Left ventricle myocardium superior (tissue), 1 donor: ENCODE data around the gene PLD3. TPM values are rescaled to one million over a fixed set of nuclear protein-coding genes. Genes with fewer than 3 reads are reported as not detected.

Experiments used
- ATAC-seq: fragments of 200-7000 bp; cut with Tn5 transposase; one replicate; pipeline ENCODE4 v1.9.1; 2020; ENCODE audit warnings: mild to moderate bottlenecking, moderate library complexity
- DNase-seq: peaks from one replicate; pipeline ENCODE4 v3.0.0-alpha.2; 2020
- intact Hi-C: fragments of 100-400 bp; cut with micrococcal nuclease; formaldehyde crosslinking; loops from one replicate; pipeline ENCODE4 v1.11.0; 2022
- total RNA-seq: library from RNA; stranded (reverse); fragmentation: NEBNext Ultra II Directional; extraction: Animal tissue kit (Norgen Biotek cat#: 25700); gene quantifications from one replicate; pipeline ENCODE4 v1.2.1, GENCODE V29; 2021
- donor health status: DM: no; HTN: yes; CAD: no; lungs with severe emphysema.

Gene PLD3
- total RNA-seq, 1 donor from 2014 or later: 161 TPM

- intact Hi-C loops: no loop called here
- ATAC-seq (no peak), DNase-seq (no peak)
Measured at GRCh38 chr19:40380199-40381037, 31.9 kb downstream of the PLD3 start.

DNA sequence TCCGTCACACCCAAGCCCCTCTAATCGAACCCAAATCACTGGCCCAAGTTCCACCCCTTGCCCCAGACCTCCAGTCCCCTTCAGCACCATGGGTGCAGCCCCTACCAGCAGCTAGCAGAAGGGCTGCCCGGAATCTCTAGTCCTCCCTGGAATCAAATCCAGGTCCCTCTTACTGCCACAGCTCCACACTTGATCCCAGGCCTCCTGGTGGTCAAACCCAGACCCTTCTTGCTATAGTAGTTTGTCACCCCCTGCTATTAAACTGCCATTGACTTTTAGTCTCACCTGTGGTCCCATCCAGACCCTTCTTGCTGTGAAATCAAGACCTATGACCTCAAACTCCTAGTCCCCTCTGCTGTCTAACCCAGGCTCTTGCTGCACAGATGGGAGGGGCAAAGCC lies 32.8 kb downstream of the PLD3 start:
- DNase-seq (no peak), ATAC-seq (no peak)
- intact Hi-C loops: no loop called here

GRCh38 chr19:40383668-40384248 lies 35.3 kb downstream of the PLD3 start:
- ATAC-seq (no peak), DNase-seq (no peak)
- intact Hi-C loops: no loop called here

GRCh38 chr19:40387155-40387554 lies 38.7 kb downstream of the PLD3 start:
- DNase-seq (no peak), ATAC-seq (no peak)
- intact Hi-C loops: no loop called here

DNA sequence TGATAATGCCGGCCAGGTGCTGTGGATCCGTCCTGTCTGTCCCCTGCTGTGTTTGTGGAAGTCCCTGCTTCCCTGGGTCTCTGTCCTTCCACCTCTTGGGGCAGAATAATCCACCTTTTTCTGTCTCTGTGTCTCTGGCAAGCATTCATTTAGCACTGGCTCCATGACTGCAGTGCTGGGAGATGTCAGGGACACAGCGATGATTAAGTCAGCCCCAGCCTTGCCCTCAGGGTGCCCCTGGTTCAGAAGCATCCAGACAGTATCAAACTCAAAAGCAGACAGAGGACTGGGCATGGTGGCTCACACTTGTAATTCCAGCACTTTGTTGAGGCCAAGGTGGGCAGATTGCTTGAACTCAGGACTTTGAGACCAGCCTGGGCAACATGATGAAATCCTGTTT lies 40.0 kb downstream of the PLD3 start:
- no peak for DNase-seq
- ATAC-seq: no peak
- intact Hi-C loops: no loop called here

DNA sequence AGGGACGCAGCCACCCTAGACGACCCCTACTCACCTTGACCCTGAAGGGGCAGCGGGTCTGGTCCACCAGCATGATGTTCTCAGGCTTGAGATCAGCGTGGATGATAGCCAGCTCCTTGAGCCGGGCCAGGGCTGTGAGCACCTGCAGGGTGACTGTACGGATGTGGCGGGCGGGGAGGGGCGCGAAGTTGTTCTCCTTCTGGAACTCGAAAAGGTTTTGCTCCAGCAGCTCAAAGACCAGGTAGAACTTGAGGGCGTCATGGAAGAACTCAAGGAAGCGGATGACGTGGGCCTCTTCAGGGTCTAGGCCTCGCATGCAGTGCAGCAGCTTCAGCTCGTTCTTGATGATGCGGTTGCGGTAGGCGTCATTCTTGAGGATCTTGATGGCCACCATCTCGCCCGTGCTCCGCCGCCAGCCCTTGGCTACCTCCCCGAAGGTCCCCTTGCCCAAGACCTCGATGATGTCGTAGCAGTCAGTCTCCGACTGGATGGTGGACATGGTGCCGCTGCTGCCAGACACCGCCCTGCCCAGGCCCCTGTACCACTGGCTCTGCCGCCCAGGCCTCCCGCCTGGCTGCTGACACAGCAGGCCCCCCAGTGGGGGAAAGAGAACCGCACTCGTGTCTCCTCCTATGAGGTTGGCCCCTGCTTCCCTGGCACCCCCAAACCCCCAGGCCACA lies 41.0 kb downstream of the PLD3 start:
- DNase-seq (no peak), ATAC-seq (no peak)
- intact Hi-C loops: no loop called here

GRCh38 chr19:40390084-40390742 lies 41.7 kb downstream of the PLD3 start, which contains the start of gene HIPK4:
Gene HIPK4 (minus strand): TSS chr19:40390181. CDS start chr19:40389902, 279 bp downstream.
- ATAC-seq (no peak), DNase-seq (no peak)
- intact Hi-C loops: no loop called here

DNA sequence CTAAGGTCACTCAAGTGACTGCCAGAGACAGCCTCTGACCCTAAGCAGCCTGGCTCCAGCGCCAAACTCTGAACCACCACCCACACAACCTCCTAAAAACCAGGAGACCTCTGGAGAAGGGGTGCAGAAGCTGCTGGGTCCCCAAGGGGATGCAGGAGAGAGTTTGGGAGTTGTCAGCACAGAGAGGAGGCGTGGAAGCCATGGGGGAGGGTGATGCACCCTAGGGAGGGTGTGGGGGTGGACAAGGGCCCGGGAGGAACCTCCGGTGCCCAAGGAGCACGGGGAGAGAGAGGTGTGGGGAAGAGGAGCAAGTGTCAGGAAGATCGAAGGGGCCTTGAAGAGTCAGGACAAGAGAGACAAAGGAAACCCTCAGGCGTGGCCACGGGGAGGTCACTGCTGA lies 43.6 kb downstream of the PLD3 start:
- no peak for ATAC-seq
- intact Hi-C loops: no loop called here
- no peak for DNase-seq

GRCh38 chr19:40392894-40393517 lies 44.5 kb downstream of the PLD3 start:
- DNase-seq: no peak
- intact Hi-C loops: no loop called here
- ATAC-seq: peak; percentile 47

GRCh38 chr19:40393894-40394815 lies 45.7 kb downstream of the PLD3 start:
- intact Hi-C loops: no loop called here
- no peak for ATAC-seq
- DNase-seq: no peak

DNA sequence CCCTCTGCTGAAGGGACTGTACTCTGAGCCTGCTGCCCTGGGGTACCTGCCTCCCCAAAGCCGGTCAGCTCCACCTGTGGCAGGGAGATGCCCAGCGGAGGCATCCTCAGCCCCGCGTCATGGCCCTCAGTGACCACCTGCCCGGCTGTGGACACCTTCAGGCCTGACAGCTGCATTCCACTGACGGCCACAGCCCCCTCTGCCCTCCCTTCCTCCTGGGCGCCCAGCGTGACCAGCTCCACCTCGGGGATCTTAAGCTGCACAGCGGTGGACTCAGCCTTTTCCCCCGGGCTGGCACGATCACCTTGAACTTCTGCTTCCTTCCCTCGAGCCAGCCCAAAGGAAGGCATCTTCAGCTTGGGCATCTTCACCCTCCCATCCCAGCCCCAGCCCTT lies 46.3 kb downstream of the PLD3 start:
- intact Hi-C loops: no loop called here
- DNase-seq: no peak
- no peak for ATAC-seq

GRCh38 chr19:40395956-40396355 lies 47.5 kb downstream of the PLD3 start:
- DNase-seq (no peak), ATAC-seq (no peak)
- intact Hi-C loops: no loop called here

DNA sequence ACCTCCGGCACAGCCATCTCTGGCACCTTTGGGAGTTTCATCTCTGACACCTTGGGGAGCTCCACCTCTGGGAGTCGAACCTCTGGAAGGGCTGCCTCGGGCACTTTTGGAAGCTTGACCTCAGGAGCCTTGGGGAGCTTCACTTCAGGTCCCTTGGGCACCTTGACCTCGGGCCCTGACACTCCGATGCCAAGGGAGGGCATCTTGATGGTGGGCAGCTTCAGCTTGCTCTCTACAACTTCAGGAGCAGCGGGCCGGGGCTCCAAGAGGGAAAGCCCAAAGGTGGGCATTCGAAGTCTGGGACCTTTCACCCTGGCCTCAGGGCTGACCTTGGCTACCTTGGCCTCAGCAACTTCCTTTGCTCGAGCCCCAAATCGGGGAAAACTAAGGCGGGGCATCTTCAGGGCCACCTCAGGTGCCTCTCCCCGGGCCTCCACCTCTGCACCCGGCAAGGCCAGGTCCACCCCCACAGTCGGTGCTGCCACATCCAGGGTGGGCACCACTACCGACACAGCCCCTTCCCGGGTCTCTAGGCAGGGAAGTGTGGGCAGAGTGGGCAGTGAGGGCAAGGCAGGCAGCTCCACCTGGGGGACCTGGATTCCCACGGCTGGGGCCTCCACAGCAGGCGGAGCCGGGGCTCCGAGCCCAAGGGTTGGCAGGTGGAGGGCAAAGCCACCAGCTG lies 48.5 kb downstream of the PLD3 start:
- DNase-seq (no peak), ATAC-seq (no peak)
- intact Hi-C loops: no loop called here

- ATAC-seq (no peak), DNase-seq (no peak)
- intact Hi-C loops: no loop called here
Measured at GRCh38 chr19:40397568-40397906, 49.0 kb downstream of the PLD3 start.

- intact Hi-C loops: no loop called here
- peak; percentile 40 for DNase-seq
- peak; percentile 4 for ATAC-seq
Measured at GRCh38 chr19:40398417-40399131, 50.1 kb downstream of the PLD3 start.

DNA sequence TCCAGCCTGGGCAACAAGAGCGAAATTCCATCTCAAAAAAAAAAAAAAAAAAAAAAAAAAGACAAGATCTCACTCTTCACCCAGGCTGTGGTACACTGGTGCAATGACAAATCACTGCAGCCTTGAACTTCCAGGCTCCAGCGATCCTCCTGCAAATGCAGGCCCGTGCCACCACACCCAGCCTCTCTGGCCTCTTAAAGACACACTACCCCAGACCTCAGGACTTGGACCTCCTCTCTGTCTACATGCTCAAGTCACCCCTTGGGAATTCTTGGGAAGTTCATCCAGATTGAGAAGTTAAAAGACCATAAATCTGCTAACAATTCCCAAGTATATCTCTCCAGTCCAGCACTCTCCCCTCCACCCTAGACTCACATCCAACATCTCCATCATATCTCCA lies 52.1 kb downstream of the PLD3 start:
- intact Hi-C loops: no loop called here
- no peak for ATAC-seq
- no peak for DNase-seq

GRCh38 chr19:40403262-40403984 lies 54.9 kb downstream of the PLD3 start:
- DNase-seq (peak; percentile 93), ATAC-seq (peak; percentile 94)
- intact Hi-C loops: no loop called here
